ENCODE data around the gene LTO1.

Gene LTO1

GRCh38 chr11:69674267-69674885 lies 777 bp downstream of the LTO1 start:
- DNase-seq: no peak

- DNase-seq: no peak
Measured at GRCh38 chr11:69671734-69672465, 3.3 kb downstream of the LTO1 start.

GRCh38 chr11:69670158-69670845 lies 4.9 kb downstream of the LTO1 start:
- peak; percentile 80 for DNase-seq

- DNase-seq: no peak
Measured at GRCh38 chr11:69669486-69669885, 5.7 kb downstream of the LTO1 start.

GRCh38 chr11:69667619-69668604 lies 7.2 kb downstream of the LTO1 start:
- DNase-seq: no peak

- no peak for DNase-seq
Measured at GRCh38 chr11:69666752-69667536, 8.2 kb downstream of the LTO1 start.

GRCh38 chr11:69666261-69666660 lies 8.9 kb downstream of the LTO1 start:
- DNase-seq: no peak

GRCh38 chr11:69665669-69666068 lies 9.5 kb downstream of the LTO1 start:
- DNase-seq: no peak

- no peak for DNase-seq
Measured at GRCh38 chr11:69664901-69665300, 10.3 kb downstream of the LTO1 start.

GRCh38 chr11:69664103-69664775 lies 10.9 kb downstream of the LTO1 start:
- DNase-seq: no peak

GRCh38 chr11:69663326-69663725 lies 11.8 kb downstream of the LTO1 start:
- no peak for DNase-seq

GRCh38 chr11:69662806-69663205 lies 12.3 kb downstream of the LTO1 start:
- no peak for DNase-seq

GRCh38 chr11:69662021-69662698 lies 13.0 kb downstream of the LTO1 start:
- DNase-seq: no peak

GRCh38 chr11:69661413-69661715 lies 13.8 kb downstream of the LTO1 start:
- no peak for DNase-seq

- DNase-seq: no peak
Measured at GRCh38 chr11:69660001-69660500, 15.1 kb downstream of the LTO1 start.

GRCh38 chr11:69659591-69659990 lies 15.6 kb downstream of the LTO1 start:
- DNase-seq: no peak

GRCh38 chr11:69658626-69659450 lies 16.3 kb downstream of the LTO1 start:
- no peak for DNase-seq

GRCh38 chr11:69657911-69658625 lies 17.1 kb downstream of the LTO1 start:
- no peak for DNase-seq

- no peak for DNase-seq
Measured at GRCh38 chr11:69657456-69657910, 17.7 kb downstream of the LTO1 start.

All from activated CD8-positive, alpha-beta memory T cell treated with anti-CD3 and anti-CD28 coated beads, Interleukin-2, amount 50 U/mL, for 48 hours (primary cell).